Measurements from ENCODE around the gene UNC13B.

GRCh38 chr9:35395076-35395705 is 233.4 kb downstream of the UNC13B start:
- TF ChIP-seq CTCF (IDR thresholded peaks at IDR 0.05; ENCODE audit: poor library complexity) (no peak), EZH2phosphoT487 (IDR thresholded peaks at IDR 0.05; ENCODE audit: low read depth, severe bottlenecking, unreplicated experiment) (no peak), EZH2 (IDR thresholded peaks at IDR 0.05; ENCODE audit: borderline replicate concordance) (no peak)
